ENCODE measurements around the gene ZNF566. TPM values are rescaled to one million over a fixed set of nuclear protein-coding genes. Genes with fewer than 3 reads are reported as not detected.

ZNF566 gene
- total and polyA plus RNA-seq, 2 donors (not counting 3 experiments of a cell fraction or from before 2014, with no cell fraction given): 4.7 to 8.5 TPM

DNA sequence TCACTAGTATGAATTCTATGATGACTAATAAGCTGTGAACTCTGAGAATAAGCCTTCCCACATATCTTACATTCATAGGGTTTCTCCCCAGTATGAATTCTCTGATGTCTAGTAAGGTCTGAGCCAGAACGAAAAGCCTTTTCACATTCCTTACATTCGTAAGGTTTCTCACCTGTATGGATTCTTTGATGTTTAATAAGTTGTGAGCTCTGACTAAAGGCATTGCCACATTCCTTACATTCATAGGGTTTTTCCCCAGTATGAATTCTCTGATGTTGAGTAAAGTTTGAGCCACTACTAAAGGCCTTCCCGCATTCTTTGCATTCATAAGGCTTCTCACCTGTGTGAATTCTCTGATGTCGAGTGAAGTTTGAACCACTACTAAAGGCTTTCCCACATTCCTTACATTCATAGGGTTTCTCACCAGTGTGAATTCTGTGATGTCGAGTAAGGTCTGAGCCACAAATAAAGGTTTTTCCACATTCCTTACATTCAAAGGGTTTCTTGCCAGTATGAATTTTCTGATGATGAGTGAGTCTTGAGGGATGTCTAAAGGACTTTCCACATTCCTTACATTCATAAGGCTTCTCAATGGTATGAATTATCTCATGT lies 40.2 kb downstream of the ZNF566 start:
- no peak overlapping the region for H3K9ac ChIP-seq (replicated peaks; ENCODE audit: extremely low read depth, insufficient read depth, low read length)
- H3K4me2 ChIP-seq (ENCODE audit: insufficient read depth, low read length): no peak overlapping the region
- FAIRE-seq (no peak), DNase-seq (ENCODE audit: low read depth, low spot score) (no peak)
- H3K36me3 ChIP-seq (ENCODE audit: control insufficient read depth in 2 of 2, extremely low read depth in 1 of 2, insufficient read depth in 2 of 2, low read length in 2 of 2): peaks cover 0 to 3% of the 10 kb centered on the region in 2 experiments
- intact Hi-C loops (cut with micrococcal nuclease) (no loop called here), dilution Hi-C loops (cut with MboI; ENCODE audit: extremely low pct_ligation_motif_present, low sequenced_read_pairs) (no loop called here)
- H3K27ac ChIP-seq (ENCODE audit: insufficient read depth, low read depth, low read length): no peak overlapping the region
- peaks cover 11% of the 10 kb centered on the region for H3K9me3 ChIP-seq (replicated peaks; ENCODE audit: control insufficient read depth, insufficient read depth, low read length)
- H3K4me3 ChIP-seq (replicated peaks in 1 of 3; ENCODE audit: insufficient read depth in 1 of 3, low read depth in 1 of 3, low read length in 3 of 3): no peak overlapping the region
- TF ChIP-seq FOS (IDR thresholded peaks at IDR 0.05; ENCODE audit: borderline replicate concordance, insufficient read depth, low read length): no peak
- no peak for TF ChIP-seq EZH2 (IDR thresholded peaks at IDR 0.05; ENCODE audit: borderline replicate concordance, low read depth, low read length, severe bottlenecking)
- TF ChIP-seq POLR2A (IDR thresholded peaks at IDR 0.05; ENCODE audit: low read depth, low read length): no peak
- TF ChIP-seq, protein P1, sequence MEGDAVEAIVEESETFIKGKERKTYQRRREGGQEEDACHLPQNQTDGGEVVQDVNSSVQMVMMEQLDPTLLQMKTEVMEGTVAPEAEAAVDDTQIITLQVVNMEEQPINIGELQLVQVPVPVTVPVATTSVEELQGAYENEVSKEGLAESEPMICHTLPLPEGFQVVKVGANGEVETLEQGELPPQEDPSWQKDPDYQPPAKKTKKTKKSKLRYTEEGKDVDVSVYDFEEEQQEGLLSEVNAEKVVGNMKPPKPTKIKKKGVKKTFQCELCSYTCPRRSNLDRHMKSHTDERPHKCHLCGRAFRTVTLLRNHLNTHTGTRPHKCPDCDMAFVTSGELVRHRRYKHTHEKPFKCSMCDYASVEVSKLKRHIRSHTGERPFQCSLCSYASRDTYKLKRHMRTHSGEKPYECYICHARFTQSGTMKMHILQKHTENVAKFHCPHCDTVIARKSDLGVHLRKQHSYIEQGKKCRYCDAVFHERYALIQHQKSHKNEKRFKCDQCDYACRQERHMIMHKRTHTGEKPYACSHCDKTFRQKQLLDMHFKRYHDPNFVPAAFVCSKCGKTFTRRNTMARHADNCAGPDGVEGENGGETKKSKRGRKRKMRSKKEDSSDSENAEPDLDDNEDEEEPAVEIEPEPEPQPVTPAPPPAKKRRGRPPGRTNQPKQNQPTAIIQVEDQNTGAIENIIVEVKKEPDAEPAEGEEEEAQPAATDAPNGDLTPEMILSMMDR (IDR thresholded peaks at IDR 0.05; ENCODE audit: extremely low read depth in 1 of 2, insufficient read depth in 1 of 2, low read depth in 1 of 2, low read length in 2 of 2): no peak
- ChIA-PET POLR2A (no interaction called here), CTCF (no interaction called here)
- H3K27me3 ChIP-seq (ENCODE audit: control insufficient read depth in 2 of 2, insufficient read depth in 2 of 2, low read length in 2 of 2): no peaks in the 10 kb centered on the region
- H3K4me1 ChIP-seq (ENCODE audit: control insufficient read depth, extremely low read depth, insufficient read depth, low read length): no peaks in the 10 kb centered on the region
- no peak overlapping the region for H2AFZ ChIP-seq (ENCODE audit: low read depth, low read length)
- no peaks in the 10 kb centered on the region for H3K9me1 ChIP-seq (replicated peaks; ENCODE audit: control insufficient read depth, extremely low read depth, insufficient read depth, low read length)
- BruUV-seq (replicated peaks): no TSS peak
- H3K79me2 ChIP-seq (ENCODE audit: control insufficient read depth, insufficient read depth, low read length): no peaks in the 10 kb centered on the region
- no peaks in the 10 kb centered on the region for H4K20me1 ChIP-seq (replicated peaks; ENCODE audit: control insufficient read depth, extremely low read depth, insufficient read depth, low read length)

DNA sequence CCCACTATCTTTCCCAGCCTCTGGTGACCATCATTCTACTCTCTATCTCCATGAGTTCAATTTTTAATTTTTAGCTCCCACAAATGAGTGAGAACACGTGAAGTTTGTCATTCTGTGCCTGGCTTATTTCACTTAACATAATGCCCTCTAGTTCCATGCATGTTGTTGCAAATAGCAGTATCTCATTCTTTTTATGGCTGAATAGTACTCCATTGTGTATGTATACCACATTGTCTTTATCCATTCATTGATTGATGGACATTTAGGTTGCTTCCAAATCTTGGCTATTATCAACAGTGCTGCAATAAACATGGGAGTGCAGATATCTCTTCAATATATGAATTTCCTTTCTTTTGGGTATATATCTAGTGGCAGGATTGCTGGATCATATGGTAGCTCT lies 48.0 kb downstream of the ZNF566 start:
- DNase-seq (ENCODE audit: low read depth, low spot score): no peak
- POLR2A ChIA-PET: no interaction called here
- peaks cover 3% of the 10 kb centered on the region for H3K9me3 ChIP-seq (replicated peaks; ENCODE audit: control insufficient read depth, insufficient read depth, low read length)
- H3K4me2 ChIP-seq (ENCODE audit: insufficient read depth, low read length): no peak overlapping the region
- H2AFZ ChIP-seq (ENCODE audit: low read depth, low read length): no peak overlapping the region
- no peak overlapping the region for H3K4me3 ChIP-seq (replicated peaks in 1 of 3; ENCODE audit: insufficient read depth in 1 of 3, low read depth in 1 of 3, low read length in 3 of 3)
- no peaks in the 10 kb centered on the region for H3K79me2 ChIP-seq (ENCODE audit: control insufficient read depth, insufficient read depth, low read length)
- no peak overlapping the region for H3K9ac ChIP-seq (replicated peaks; ENCODE audit: extremely low read depth, insufficient read depth, low read length)
- no peak for FAIRE-seq
- no peak for TF ChIP-seq GATA2 (IDR thresholded peaks at IDR 0.05; ENCODE audit: insufficient read depth, insufficient read length, low read depth, low read length)
- no peaks in the 10 kb centered on the region for H3K36me3 ChIP-seq (ENCODE audit: control insufficient read depth in 2 of 2, extremely low read depth in 1 of 2, insufficient read depth in 2 of 2, low read length in 2 of 2)
- H3K27me3 ChIP-seq (ENCODE audit: control insufficient read depth in 2 of 2, insufficient read depth in 2 of 2, low read length in 2 of 2): no peaks in the 10 kb centered on the region
- H3K4me1 ChIP-seq (ENCODE audit: control insufficient read depth, extremely low read depth, insufficient read depth, low read length): no peaks in the 10 kb centered on the region
- no peak overlapping the region for H3K27ac ChIP-seq (ENCODE audit: insufficient read depth, low read depth, low read length)
- dilution Hi-C loops (cut with MboI; ENCODE audit: extremely low pct_ligation_motif_present, low sequenced_read_pairs): no loop called here
- no peaks in the 10 kb centered on the region for H4K20me1 ChIP-seq (replicated peaks; ENCODE audit: control insufficient read depth, extremely low read depth, insufficient read depth, low read length)
- H3K9me1 ChIP-seq (replicated peaks; ENCODE audit: control insufficient read depth, extremely low read depth, insufficient read depth, low read length): no peaks in the 10 kb centered on the region
- intact Hi-C loops (cut with micrococcal nuclease): no loop called here
- no TSS peak for BruUV-seq (replicated peaks)
- CTCF ChIA-PET: no interaction called here
